K562 (cell line): ENCODE results near the gene EYA2. TPM values are rescaled to one million over a fixed set of nuclear protein-coding genes. Genes with fewer than 3 reads are reported as not detected.

Experiments used
- ETS2 ChIP-seq: IDR thresholded peaks from 2 replicates; pipeline ENCODE4 v1.6.1; 2016; ENCODE audit warnings: borderline replicate concordance, missing genetic modification characterization, mild to moderate bottlenecking, moderate library complexity, missing compliant biosample characterization; ENCODE audit not compliant: poor library complexity, severe bottlenecking
- HES1 ChIP-seq: fragments of 450-650 bp; IDR thresholded peaks from 2 replicates; pipeline ENCODE4 v1.6.1; 2016; ENCODE audit warnings: low read depth, mild to moderate bottlenecking, moderate library complexity
- HNRNPUL1 ChIP-seq: fragments of 200-400 bp; formaldehyde crosslinking; IDR thresholded peaks from 2 replicates; pipeline ENCODE4 v1.6.1; 2017; ENCODE audit warnings: low read length
- NR2C1 ChIP-seq, 2 experiments: fragments of 450-650 bp; IDR thresholded peaks; 2 replicates each; pipeline ENCODE4 v1.6.1; 2017; ENCODE audit warnings: mild to moderate bottlenecking in 2 of 2, antibody characterized with exemption in 1 of 2, inconsistent platforms in 1 of 2, missing compliant biosample characterization in 1 of 2, missing genetic modification characterization in 1 of 2
- REST ChIP-seq, 2 experiments: fragments of 450-650 bp; formaldehyde crosslinking in 1 of 2; IDR thresholded peaks; 2 replicates each; pipeline versions ENCODE4 v1.4.0 to v1.6.1; 2014 to 2020; ENCODE audit warnings: mild to moderate bottlenecking in 2 of 2, borderline replicate concordance in 1 of 2, low read depth in 1 of 2
- SMARCC2 ChIP-seq: fragments of 450-650 bp; IDR thresholded peaks from 2 replicates; pipeline ENCODE4 v1.6.1; 2017; ENCODE audit warnings: antibody characterized with exemption, moderate library complexity, mild to moderate bottlenecking, low read depth
- XRCC4 ChIP-seq: IDR thresholded peaks from one replicate; pipeline ENCODE4 v1.6.1; 2011; ENCODE audit not compliant: insufficient read depth, insufficient read length; ENCODE audit errors: extremely low read depth
- ZBTB33 ChIP-seq: sonication (generic); formaldehyde crosslinking; IDR thresholded peaks from 2 replicates; pipeline ENCODE4 v1.8.1; 2023; ENCODE audit warnings: mild to moderate bottlenecking, missing genetic modification reagents
- ZKSCAN3 ChIP-seq: fragments of 250-450 bp; sonication (Bioruptor Pico); IDR thresholded peaks from 2 replicates; pipeline ENCODE4 v1.4.0; 2020
- ZNF134 ChIP-seq: fragments of 250-450 bp; sonication (Bioruptor Pico); conservative IDR thresholded peaks from 2 replicates; pipeline ENCODE4 v1.4.0; 2020
- ZNF263 ChIP-seq: sonication (generic); formaldehyde crosslinking; IDR thresholded peaks from 2 replicates; pipeline ENCODE4 v1.8.0; 2022; ENCODE audit warnings: mild to moderate bottlenecking, missing genetic modification reagents, borderline replicate concordance
- polyA plus RNA-seq, 8 experiments: library from polyadenylated mRNA; depleted of rRNA in 4 of 8; stranded (reverse) in 5 of 8; unstranded in 3 of 8; fragments of >200 nt; fragmentation: Nextera tagmentation in 2 of 8; fragmentation: Illumina TruSeq in 1 of 8; extraction: Ambion mirVana in 2 of 8; extraction: Trizol in 1 of 8; gene quantifications; 2 replicates each; pipeline versions ENCODE4 v1.2.1 to v1.2.3, GENCODE V29; 2011 to 2014; ENCODE audit warnings: inconsistent platforms in 1 of 8, missing spikeins in 1 of 8
- total RNA-seq, 7 experiments: library from RNA; depleted of rRNA in 6 of 7; stranded (reverse); fragments of >200 nt in 6 of 7; fragmentation: Illumina TruSeq in 2 of 7; extraction: Trizol in 2 of 7; gene quantifications; 2 replicates each; pipeline versions ENCODE4 v1.2.1 to v1.2.3, GENCODE V29; 2011 to 2021; ENCODE audit warnings: low replicate concordance in 1 of 7
- TF ChIP-seq, protein P1 (sequence below): fragments of 450-650 bp; IDR thresholded peaks from 2 replicates; pipeline ENCODE4 v1.6.1; 2016
- TF ChIP-seq, protein P2 (sequence below): fragments of 450-650 bp; formaldehyde crosslinking; IDR thresholded peaks from 2 replicates; pipeline ENCODE4 v1.4.0; 2020; ENCODE audit warnings: mild to moderate bottlenecking, mixed read lengths

Gene EYA2
- total and polyA plus RNA-seq, 9 of the 15 experiments (the other 6 are each of a cell fraction or from before 2014, with no cell fraction given), result 0.03 TPM; not detected in 8

DNA sequence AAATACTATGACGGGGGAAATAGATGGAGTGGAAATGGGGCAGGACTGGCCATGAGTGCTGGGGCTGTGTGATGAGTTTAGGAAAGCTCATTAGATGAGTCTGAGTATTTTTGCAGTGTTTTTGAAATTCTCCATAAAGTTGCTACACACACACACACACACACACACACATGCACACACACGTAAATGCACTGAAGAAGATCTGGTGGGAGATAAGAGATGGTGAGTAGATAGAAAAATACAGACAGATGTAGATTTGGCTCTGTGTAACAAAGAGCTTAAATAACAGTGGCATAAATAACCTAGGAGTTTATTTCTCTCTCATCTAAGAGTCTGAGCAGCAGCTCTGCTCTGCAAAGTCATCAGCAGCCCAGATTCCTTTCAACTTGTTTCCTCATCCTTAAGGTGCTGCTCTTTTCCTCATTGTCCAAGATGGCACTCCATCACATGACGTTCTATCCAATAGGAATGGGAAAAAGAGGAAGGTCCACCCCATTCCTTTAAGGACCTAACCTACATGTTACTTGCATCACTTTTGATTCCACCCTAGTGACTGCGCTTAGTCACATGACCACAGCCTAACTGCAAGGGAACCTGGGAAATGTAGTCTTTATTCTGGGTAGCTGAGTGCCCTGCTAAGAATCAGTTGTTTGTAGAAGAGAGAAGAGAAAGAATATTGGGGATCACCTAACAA lies 76.4 kb downstream of the EYA2 start (continued):
- peak; percentile 59 for TF ChIP-seq REST (IDR thresholded peaks at IDR 0.05; ENCODE audit: borderline replicate concordance)
- TF ChIP-seq REST (CRISPR knock-in tag; IDR thresholded peaks at IDR 0.05; ENCODE audit: low read depth), result no peak
- TF ChIP-seq SMARCC2, result no peak
- no peak for TF ChIP-seq ZBTB33 (CRISPR knock-in tag)
- TF ChIP-seq ZNF134, result no peak
- no peak for TF ChIP-seq ETS2 (tag)
- TF ChIP-seq, protein P1, sequence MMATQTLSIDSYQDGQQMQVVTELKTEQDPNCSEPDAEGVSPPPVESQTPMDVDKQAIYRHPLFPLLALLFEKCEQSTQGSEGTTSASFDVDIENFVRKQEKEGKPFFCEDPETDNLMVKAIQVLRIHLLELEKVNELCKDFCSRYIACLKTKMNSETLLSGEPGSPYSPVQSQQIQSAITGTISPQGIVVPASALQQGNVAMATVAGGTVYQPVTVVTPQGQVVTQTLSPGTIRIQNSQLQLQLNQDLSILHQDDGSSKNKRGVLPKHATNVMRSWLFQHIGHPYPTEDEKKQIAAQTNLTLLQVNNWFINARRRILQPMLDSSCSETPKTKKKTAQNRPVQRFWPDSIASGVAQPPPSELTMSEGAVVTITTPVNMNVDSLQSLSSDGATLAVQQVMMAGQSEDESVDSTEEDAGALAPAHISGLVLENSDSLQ, result peak; percentile 94
- no peak for TF ChIP-seq HNRNPUL1
- no peak for TF ChIP-seq HES1
- TF ChIP-seq XRCC4, result no peak
- TF ChIP-seq ZKSCAN3 (CRISPR knock-in tag), result no peak
- 0 out of 2 replicates have a peak, but pooled peaks have one; percentile 51 for TF ChIP-seq NR2C1 (IDR thresholded peaks at IDR 0.05)
- no peak for TF ChIP-seq NR2C1 (tag; IDR thresholded peaks at IDR 0.05)
- TF ChIP-seq ZNF263 (CRISPR knock-in tag), result no peak
- TF ChIP-seq, protein P2, sequence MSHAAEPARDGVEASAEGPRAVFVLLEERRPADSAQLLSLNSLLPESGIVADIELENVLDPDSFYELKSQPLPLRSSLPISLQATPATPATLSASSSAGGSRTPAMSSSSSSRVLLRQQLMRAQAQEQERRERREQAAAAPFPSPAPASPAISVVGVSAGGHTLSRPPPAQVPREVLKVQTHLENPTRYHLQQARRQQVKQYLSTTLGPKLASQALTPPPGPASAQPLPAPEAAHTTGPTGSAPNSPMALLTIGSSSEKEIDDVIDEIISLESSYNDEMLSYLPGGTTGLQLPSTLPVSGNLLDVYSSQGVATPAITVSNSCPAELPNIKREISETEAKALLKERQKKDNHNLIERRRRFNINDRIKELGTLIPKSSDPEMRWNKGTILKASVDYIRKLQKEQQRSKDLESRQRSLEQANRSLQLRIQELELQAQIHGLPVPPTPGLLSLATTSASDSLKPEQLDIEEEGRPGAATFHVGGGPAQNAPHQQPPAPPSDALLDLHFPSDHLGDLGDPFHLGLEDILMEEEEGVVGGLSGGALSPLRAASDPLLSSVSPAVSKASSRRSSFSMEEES (CRISPR knock-in tag), result peak; percentile 97
